ENCODE data around the gene ASB2.

Gene ASB2

DNA sequence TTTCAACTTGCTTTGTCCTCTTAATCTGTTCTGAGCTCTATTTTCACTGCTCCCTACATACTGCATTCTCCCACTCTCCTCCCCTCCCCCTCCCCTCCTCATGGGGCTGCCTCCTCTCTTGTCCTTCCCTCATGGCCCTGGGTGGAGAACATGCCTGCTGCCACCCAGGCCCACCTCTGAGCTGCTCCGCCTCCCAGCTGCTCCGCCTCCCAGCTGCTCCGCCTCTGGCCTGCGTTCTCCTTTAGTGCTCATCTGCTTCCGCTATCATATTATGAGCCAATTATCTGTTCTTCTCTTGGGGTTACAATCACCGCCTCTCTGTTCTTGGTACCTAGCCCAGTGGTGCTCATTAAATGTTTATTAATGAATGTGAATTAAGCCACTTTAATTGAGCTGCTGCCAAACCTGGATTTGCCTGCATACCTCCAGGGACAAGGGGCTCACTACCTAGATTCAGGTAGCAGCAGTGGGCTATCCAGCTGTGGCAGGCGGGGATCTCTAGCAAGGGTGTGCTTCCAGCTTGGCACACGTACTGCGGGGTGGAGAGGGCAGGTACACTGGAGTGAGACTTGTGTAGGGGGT, 81.3 kb downstream of the ASB2 start:
- ChIA-PET POLR2A (no interaction called here), CTCF (interaction anchor here (0.9 to 2.3 kb wide), 5 partner anchors 10 to 240 kb away, joined by 3 to 5 read pairs (median 4); no protein-coding TSS in a partner anchor)
- H3K4me3 ChIP-seq (ENCODE audit: low read depth, low read length) = no peak overlapping the region
- DNase-seq (ENCODE audit: low read depth, low spot score) = no peak
- TF ChIP-seq CTCF (IDR thresholded peaks at IDR 0.05; ENCODE audit: insufficient read depth, low read length, missing control alignments) = no peak

DNA sequence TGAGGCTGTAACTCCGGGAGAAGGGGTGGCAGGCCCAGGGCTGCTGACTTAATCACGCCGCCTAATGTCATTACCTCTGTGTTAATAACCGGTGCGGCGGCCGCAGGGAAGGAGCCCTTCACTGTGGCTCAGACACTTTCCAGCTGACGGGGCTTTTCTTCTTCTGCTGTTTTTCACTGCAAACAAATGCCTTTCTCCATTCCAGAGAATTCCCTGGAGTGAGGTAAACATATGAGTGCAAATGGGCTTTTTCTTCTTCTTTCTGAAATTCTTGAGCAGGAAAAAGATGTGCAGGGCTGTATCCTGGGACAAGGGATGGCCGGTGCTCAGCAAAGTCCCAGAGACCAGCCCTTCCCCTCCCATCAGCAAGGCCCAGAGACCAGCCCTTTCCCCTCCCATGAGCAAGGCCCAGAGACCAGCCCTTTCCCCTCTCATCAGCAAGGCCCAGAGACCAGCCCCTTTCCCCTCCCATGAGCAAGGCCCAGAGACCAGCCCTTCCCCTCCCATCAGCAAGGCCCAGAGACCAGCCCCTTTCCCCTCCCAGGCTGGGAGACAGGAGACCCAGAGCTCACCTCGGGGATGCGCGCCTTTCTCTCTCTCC, 82.6 kb downstream of the ASB2 start:
- CTCF ChIA-PET = interaction anchor here (0.6 to 2.4 kb wide), 10 partner anchors 10 to 238 kb away, joined by 3 to 17 read pairs (median 4); no protein-coding TSS in a partner anchor
- no peak for TF ChIP-seq CTCF (IDR thresholded peaks at IDR 0.05; ENCODE audit: insufficient read depth, low read length, missing control alignments)
- no peak overlapping the region for H3K4me3 ChIP-seq (ENCODE audit: low read depth, low read length)
- DNase-seq (ENCODE audit: low read depth, low spot score) = no peak
- POLR2A ChIA-PET = no interaction called here

- peak; percentile 97 for TF ChIP-seq CTCF (IDR thresholded peaks at IDR 0.05; ENCODE audit: insufficient read depth, low read length, missing control alignments)
- ChIA-PET POLR2A (no interaction called here), CTCF (interaction anchor here (0.6 to 2.4 kb wide), 10 partner anchors 10 to 237 kb away, joined by 3 to 17 read pairs (median 4); no protein-coding TSS in a partner anchor)
- DNase-seq (ENCODE audit: low read depth, low spot score) = no peak
- H3K4me3 ChIP-seq (ENCODE audit: low read depth, low read length) = no peak overlapping the region
These were observed 83.3 kb downstream of the ASB2 start for GRCh38 chr14:93892923-93893558.

- ChIA-PET POLR2A (no interaction called here), CTCF (interaction anchor here (0.9 to 2.4 kb wide), 5 partner anchors 9 to 237 kb away, joined by 3 to 17 read pairs (median 3); no protein-coding TSS in a partner anchor)
- H3K4me3 ChIP-seq (ENCODE audit: low read depth, low read length) = no peak overlapping the region
- no peak for TF ChIP-seq CTCF (IDR thresholded peaks at IDR 0.05; ENCODE audit: insufficient read depth, low read length, missing control alignments)
- DNase-seq (ENCODE audit: low read depth, low spot score) = no peak
These were observed 83.9 kb downstream of the ASB2 start for GRCh38 chr14:93892505-93892839.

GRCh38 chr14:93891756-93892504, 84.4 kb downstream of the ASB2 start:
- no peak for DNase-seq (ENCODE audit: low read depth, low spot score)
- TF ChIP-seq CTCF (IDR thresholded peaks at IDR 0.05; ENCODE audit: insufficient read depth, low read length, missing control alignments) = no peak
- no peak overlapping the region for H3K4me3 ChIP-seq (ENCODE audit: low read depth, low read length)
- ChIA-PET CTCF (interaction anchor here (0.9 to 2.4 kb wide), 3 partner anchors 9 to 236 kb away, joined by 3 to 17 read pairs (median 10); no protein-coding TSS in a partner anchor), POLR2A (no interaction called here)

Data from AG04449 (cell line).